NCI-H187 treated with DMSO at 0.1 percent for 48 hours (cell line): ENCODE results near the gene SNRNP70.
"Not testable (repeated sequence)": the region's sequence is repeated elsewhere in the genome, so short reads cannot be mapped to it uniquely, and the experiment has no call there.

ENCODE experiments used
- DNase-seq: peaks from one replicate; lab custom pipeline; 2025; lab: John Stamatoyannopoulos, UW

The SNRNP70 gene

GRCh38 chr19:49120868-49121267 is 35.6 kb downstream of the SNRNP70 start:
- no peak for DNase-seq

GRCh38 chr19:49121841-49122240 is 36.6 kb downstream of the SNRNP70 start:
- DNase-seq: not testable (repeated sequence)

- DNase-seq: not testable (repeated sequence)
Observed at GRCh38 chr19:49123285-49123684, 38.0 kb downstream of the SNRNP70 start.

GRCh38 chr19:49125025-49125731 is 39.9 kb downstream of the SNRNP70 start:
- DNase-seq: no peak

GRCh38 chr19:49126575-49126974 is 41.3 kb downstream of the SNRNP70 start:
- no peak for DNase-seq

- not testable (repeated sequence) for DNase-seq
Observed at GRCh38 chr19:49127225-49127624, 42.0 kb downstream of the SNRNP70 start.

- peak; percentile 87 for DNase-seq
Observed at GRCh38 chr19:49127674-49128544, 42.7 kb downstream of the SNRNP70 start.

- no peak for DNase-seq
Observed at GRCh38 chr19:49128545-49129237, 43.4 kb downstream of the SNRNP70 start.

GRCh38 chr19:49129238-49129583 is 44.0 kb downstream of the SNRNP70 start:
- no peak for DNase-seq

GRCh38 chr19:49130325-49130724 is 45.1 kb downstream of the SNRNP70 start:
- no peak for DNase-seq

GRCh38 chr19:49132974-49133609 is 47.8 kb downstream of the SNRNP70 start:
- no peak for DNase-seq

- no peak for DNase-seq
Observed at GRCh38 chr19:49133621-49134454, 48.6 kb downstream of the SNRNP70 start.

- DNase-seq: no peak
Observed at GRCh38 chr19:49135686-49136085, 50.4 kb downstream of the SNRNP70 start.

GRCh38 chr19:49136771-49137171 is 51.5 kb downstream of the SNRNP70 start:
- DNase-seq: no peak

- DNase-seq: no peak
Observed at GRCh38 chr19:49140951-49141350, 55.7 kb downstream of the SNRNP70 start.

- no peak for DNase-seq
Observed at GRCh38 chr19:49141352-49141751, 56.1 kb downstream of the SNRNP70 start.

- no peak for DNase-seq
Observed at GRCh38 chr19:49142866-49143335, 57.6 kb downstream of the SNRNP70 start.

GRCh38 chr19:49145573-49146407 is 60.5 kb downstream of the SNRNP70 start:
- DNase-seq: no peak

GRCh38 chr19:49146408-49146770 is 61.1 kb downstream of the SNRNP70 start:
- not testable (repeated sequence) for DNase-seq

- DNase-seq: no peak
Observed at GRCh38 chr19:49148044-49148682, 62.9 kb downstream of the SNRNP70 start.
